H9 (cell line): Measurements from ENCODE around the gene ARHGAP15. TPM values are rescaled to one million over a fixed set of nuclear protein-coding genes. Genes with fewer than 3 reads are reported as not detected.

Experiments
- DNase-seq: peaks from one replicate; pipeline ENCODE4 v3.0.0-alpha.2; 2017
- H2AFZ ChIP-seq: one replicate; pipeline ENCODE4 v1.6.1; 2013; ENCODE audit warnings: mild to moderate bottlenecking, low read length, control low read depth, moderate library complexity
- H2AK5ac ChIP-seq: 2 replicates; pipeline ENCODE4 v1.6.1; 2013; ENCODE audit warnings: low read length, control low read depth, mixed read lengths; ENCODE audit not compliant: insufficient read length
- H2BK120ac ChIP-seq: one replicate; pipeline ENCODE4 v1.6.1; 2013; ENCODE audit warnings: low read depth, mild to moderate bottlenecking, low read length, control low read depth, inconsistent platforms; ENCODE audit not compliant: poor library complexity, severe bottlenecking
- H2BK12ac ChIP-seq: 2 replicates; pipeline ENCODE4 v1.6.1; 2013; ENCODE audit warnings: low read length, control low read depth, mixed read lengths, low read depth; ENCODE audit not compliant: insufficient read length
- H2BK15ac ChIP-seq: 2 replicates; pipeline ENCODE4 v1.6.1; 2013; ENCODE audit warnings: low read depth, low read length, control low read depth
- H2BK20ac ChIP-seq: one replicate; pipeline ENCODE4 v1.6.1; 2013; ENCODE audit warnings: low read depth, mild to moderate bottlenecking, low read length, control low read depth, inconsistent platforms; ENCODE audit not compliant: poor library complexity, severe bottlenecking
- H2BK5ac ChIP-seq: 2 replicates; pipeline ENCODE4 v1.6.1; 2013; ENCODE audit warnings: low read length, control low read depth, mixed read lengths; ENCODE audit not compliant: insufficient read length
- H3K14ac ChIP-seq: 2 replicates; pipeline ENCODE4 v1.6.1; 2013; ENCODE audit warnings: low read length, control low read depth; ENCODE audit not compliant: insufficient read depth
- H3K18ac ChIP-seq: 2 replicates; pipeline ENCODE4 v1.6.1; 2013; ENCODE audit warnings: low read depth, mild to moderate bottlenecking, mixed read lengths, low read length, control low read depth; ENCODE audit not compliant: insufficient read length
- H3K23ac ChIP-seq: 2 replicates; pipeline ENCODE4 v1.6.1; 2013; ENCODE audit warnings: low read length, control low read depth, mixed read lengths, low read depth; ENCODE audit not compliant: insufficient read length
- H3K23me2 ChIP-seq: 2 replicates; pipeline ENCODE4 v1.6.1; 2013; ENCODE audit warnings: low read depth, mild to moderate bottlenecking, mixed read lengths, low read length, control low read depth; ENCODE audit not compliant: insufficient read length, poor library complexity, severe bottlenecking
- H3K27ac ChIP-seq: 2 replicates; pipeline ENCODE4 v1.5.1; 2013; ENCODE audit warnings: low read length, control low read depth, mixed read lengths, low read depth; ENCODE audit not compliant: insufficient read length
- H3K27me3 ChIP-seq: 2 replicates; pipeline ENCODE4 v1.6.1; 2013; ENCODE audit warnings: low read length, control low read depth, inconsistent platforms; ENCODE audit not compliant: insufficient read depth
- H3K4ac ChIP-seq: 2 replicates; pipeline ENCODE4 v1.6.1; 2013; ENCODE audit warnings: low read depth, mild to moderate bottlenecking, control low read depth, inconsistent platforms, low read length, moderate library complexity
- H3K4me1 ChIP-seq: 2 replicates; pipeline ENCODE4 v1.6.1; 2013; ENCODE audit warnings: low read length, control low read depth, inconsistent platforms; ENCODE audit not compliant: insufficient read depth
- H3K4me2 ChIP-seq: 2 replicates; pipeline ENCODE4 v1.6.1; 2013; ENCODE audit warnings: low read length, control low read depth, mixed read lengths; ENCODE audit not compliant: insufficient read length, insufficient read depth
- H3K56ac ChIP-seq: 2 replicates; pipeline ENCODE4 v1.6.1; 2013; ENCODE audit warnings: low read depth, mild to moderate bottlenecking, mixed read lengths, low read length, control low read depth; ENCODE audit not compliant: insufficient read length
- H3K79me1 ChIP-seq: 2 replicates; pipeline ENCODE4 v1.6.1; 2013; ENCODE audit warnings: low read depth, mild to moderate bottlenecking, moderate library complexity, low read length, control low read depth, inconsistent platforms; ENCODE audit not compliant: insufficient read depth, poor library complexity, severe bottlenecking
- H3K79me2 ChIP-seq: 2 replicates; pipeline ENCODE4 v1.6.1; 2013; ENCODE audit warnings: low read length, control low read depth, inconsistent platforms; ENCODE audit not compliant: insufficient read depth
- H3K9ac ChIP-seq: 2 replicates; pipeline ENCODE4 v1.6.1; 2013; ENCODE audit warnings: low read length, control low read depth, mixed read lengths; ENCODE audit not compliant: insufficient read length; ENCODE audit errors: extremely low read depth
- H3K9me3 ChIP-seq: one replicate; pipeline ENCODE4 v1.6.1; 2013; ENCODE audit warnings: low read depth, low read length, inconsistent platforms; ENCODE audit not compliant: control insufficient read depth
- H3T11ph ChIP-seq: one replicate; pipeline ENCODE4 v1.6.1; 2013; ENCODE audit warnings: mild to moderate bottlenecking, low read length, control low read depth, inconsistent platforms
- H4K20me1 ChIP-seq: one replicate; pipeline ENCODE4 v1.6.1; 2013; ENCODE audit not compliant: control insufficient read depth, insufficient read length, insufficient read depth
- H4K5ac ChIP-seq: 2 replicates; pipeline ENCODE4 v1.6.1; 2013; ENCODE audit warnings: low read depth, mild to moderate bottlenecking, mixed read lengths, low read length, control low read depth; ENCODE audit not compliant: insufficient read length
- H4K8ac ChIP-seq: replicated peaks from 2 replicates; pipeline ENCODE4 v1.6.1; 2013; ENCODE audit warnings: low read length, control low read depth, mixed read lengths, low read depth; ENCODE audit not compliant: insufficient read length
- H4K91ac ChIP-seq: 2 replicates; pipeline ENCODE4 v1.6.1; 2013; ENCODE audit warnings: low read depth, mild to moderate bottlenecking, moderate library complexity, mixed read lengths, low read length, control low read depth; ENCODE audit not compliant: insufficient read length
- H3K27ac Mint-ChIP-seq, 3 experiments: 2 replicates in 2 of 3; 3 replicates in 1 of 3; pipeline ENCODE4 v1.8.0; 2020 to 2021; ENCODE audit warnings: mixed read lengths in 3 of 3, mild to moderate bottlenecking in 1 of 3, moderate library complexity in 1 of 3
- H3K27me3 Mint-ChIP-seq: 2 replicates; pipeline ENCODE4 v1.8.0; 2021; ENCODE audit warnings: low read depth, mild to moderate bottlenecking, moderate library complexity, mixed read lengths
- H3K36me3 Mint-ChIP-seq, 3 experiments: 2 replicates in 2 of 3; 3 replicates in 1 of 3; pipeline ENCODE4 v1.8.0; 2020 to 2021; ENCODE audit warnings: low read depth in 3 of 3, mixed read lengths in 3 of 3; ENCODE audit not compliant: insufficient read depth in 1 of 3
- H3K4me1 Mint-ChIP-seq, 2 experiments: 2 replicates each; pipeline ENCODE4 v1.8.0; 2020; ENCODE audit warnings: mixed read lengths in 2 of 2
- H3K4me3 Mint-ChIP-seq, 2 experiments: 2 replicates in 1 of 2; 3 replicates in 1 of 2; pipeline ENCODE4 v1.8.0; 2020 to 2021; ENCODE audit warnings: mild to moderate bottlenecking in 2 of 2, mixed read lengths in 2 of 2, moderate library complexity in 1 of 2
- H3K9me3 Mint-ChIP-seq, 2 experiments: 2 replicates in 1 of 2; 3 replicates in 1 of 2; pipeline ENCODE4 v1.8.0; 2020; ENCODE audit warnings: mild to moderate bottlenecking in 2 of 2, mixed read lengths in 2 of 2, moderate library complexity in 1 of 2
- CTCF ChIP-seq: fragments of 200-600 bp; sonication (generic); conservative IDR thresholded peaks from 3 replicates; pipeline ENCODE4 v1.8.0; 2021; ENCODE audit warnings: antibody characterized with exemption, mild to moderate bottlenecking
- WGBS: extraction: QIAGEN DNeasy Blood & Tissue Kit; methylation state at CpG from one replicate; pipeline ENCODE4 v1.1.7; 2013; ENCODE audit warnings: missing lambda C conversion rate, low lambda C conversion rate, mixed read lengths; ENCODE audit not compliant: insufficient read length; ENCODE audit errors: extremely low coverage; 5-methylcytosine and 5-hydroxymethylcytosine counted together
- total RNA-seq: library from RNA; stranded (reverse); gene quantifications from 2 replicates; pipeline ENCODE4 v1.2.1, GENCODE V29; 2021

ARHGAP15 gene
- total RNA-seq, 1 experiment from 2014 or later: not detected

DNA sequence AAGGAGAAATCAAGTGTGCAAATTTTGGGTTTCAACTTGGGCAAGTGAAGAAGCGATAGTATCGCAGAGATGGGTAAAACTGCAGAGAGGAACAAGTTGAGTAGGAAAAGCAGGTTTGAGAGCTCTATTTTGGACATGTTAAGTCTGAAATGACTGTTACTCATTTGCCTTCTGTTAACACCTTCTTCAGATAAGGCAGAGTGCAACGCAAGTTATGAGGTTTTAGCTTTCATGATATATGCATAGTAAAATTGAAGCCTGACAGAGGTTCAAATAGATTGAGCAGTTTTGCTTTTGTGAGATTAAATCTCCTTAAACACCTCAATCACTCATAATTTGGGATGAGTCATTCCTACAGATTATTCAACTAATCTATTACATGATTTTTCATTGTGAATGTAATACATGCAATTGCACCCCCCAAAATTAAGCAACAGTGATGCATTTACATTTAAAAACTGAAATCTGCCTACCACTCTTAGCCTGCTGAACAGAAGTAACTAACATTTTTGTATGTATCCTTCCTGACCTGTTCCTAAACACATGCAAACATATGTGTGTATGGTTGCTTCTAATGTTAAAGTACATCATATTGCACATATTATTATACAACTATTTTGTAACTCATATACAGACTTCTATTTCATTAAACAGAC is 575.4 kb downstream of the ARHGAP15 start:
- H3K27me3 ChIP-seq: no peaks in the 10 kb centered on the region
- no peaks in the 10 kb centered on the region for H3K9me3 Mint-ChIP-seq
- H2BK120ac ChIP-seq: no peak overlapping the region
- no peak overlapping the region for H3K27ac Mint-ChIP-seq
- no peaks in the 10 kb centered on the region for H3K79me2 ChIP-seq
- TF ChIP-seq CTCF: no peak
- H3K4me1 Mint-ChIP-seq: peaks cover 7 to 10% of the 10 kb centered on the region in 2 experiments
- no peaks in the 10 kb centered on the region for H3K4me1 ChIP-seq
- H4K20me1 ChIP-seq: no peaks in the 10 kb centered on the region
- H2BK15ac ChIP-seq: no peak overlapping the region
- no CpG with 5 or more reads among the region's 3 CpGs for WGBS
- H2BK5ac ChIP-seq: no peak overlapping the region
- H2AFZ ChIP-seq: no peak overlapping the region
- H3K4me2 ChIP-seq: no peak overlapping the region
- DNase-seq: no peak
- no peak overlapping the region for H2BK20ac ChIP-seq
- H3K27ac ChIP-seq: no peak overlapping the region
- H3T11ph ChIP-seq: no peak overlapping the region
- no peak overlapping the region for H3K14ac ChIP-seq
- no peaks in the 10 kb centered on the region for H3K79me1 ChIP-seq
- no peaks in the 10 kb centered on the region for H3K23me2 ChIP-seq
- H3K9ac ChIP-seq: no peak overlapping the region
- no peak overlapping the region for H4K5ac ChIP-seq
- no peak overlapping the region for H3K56ac ChIP-seq
- H3K36me3 Mint-ChIP-seq: no peaks in the 10 kb centered on the region
- H4K91ac ChIP-seq: no peak overlapping the region
- H3K23ac ChIP-seq: no peak overlapping the region
- no peak overlapping the region for H4K8ac ChIP-seq
- no peaks in the 10 kb centered on the region for H3K9me3 ChIP-seq
- no peak overlapping the region for H3K4me3 Mint-ChIP-seq
- no peak overlapping the region for H2AK5ac ChIP-seq
- no peak overlapping the region for H3K18ac ChIP-seq
- H2BK12ac ChIP-seq: no peak overlapping the region
- no peaks in the 10 kb centered on the region for H3K27me3 Mint-ChIP-seq
- no peak overlapping the region for H3K4ac ChIP-seq
